ENCODE results near the gene RASSF8.

Gene RASSF8

GRCh38 chr12:26068503-26068902 lies 110.0 kb downstream of the RASSF8 start:
- Histone ChIP-seq H3K36me3 (ENCODE audit: insufficient read depth, insufficient read length, low read length) (peaks cover 28% of the 10 kb centered on the region), H3K9ac (ENCODE audit: insufficient read length, low read depth) (no peak overlapping the region), H3K9me3 (ENCODE audit: insufficient read depth, low read length) (no peaks in the 10 kb centered on the region), H3K4me3 (ENCODE audit: insufficient read length, low read depth) (no peak overlapping the region), H3K27me3 (ENCODE audit: insufficient read depth, insufficient read length) (no peaks in the 10 kb centered on the region), H3K4me1 (ENCODE audit: insufficient read depth, insufficient read length) (no peaks in the 10 kb centered on the region)
- DNase-seq (ENCODE audit: low read depth, low spot score), result no peak
- TF ChIP-seq ZNF274 (IDR thresholded peaks at IDR 0.05; ENCODE audit: low read depth, low read length) (no peak), YY1 (IDR thresholded peaks at IDR 0.05; ENCODE audit: insufficient read depth, insufficient read length) (no peak), SUZ12 (IDR thresholded peaks at IDR 0.05; ENCODE audit: extremely low read depth, insufficient read depth, insufficient read length) (no peak)

DNA sequence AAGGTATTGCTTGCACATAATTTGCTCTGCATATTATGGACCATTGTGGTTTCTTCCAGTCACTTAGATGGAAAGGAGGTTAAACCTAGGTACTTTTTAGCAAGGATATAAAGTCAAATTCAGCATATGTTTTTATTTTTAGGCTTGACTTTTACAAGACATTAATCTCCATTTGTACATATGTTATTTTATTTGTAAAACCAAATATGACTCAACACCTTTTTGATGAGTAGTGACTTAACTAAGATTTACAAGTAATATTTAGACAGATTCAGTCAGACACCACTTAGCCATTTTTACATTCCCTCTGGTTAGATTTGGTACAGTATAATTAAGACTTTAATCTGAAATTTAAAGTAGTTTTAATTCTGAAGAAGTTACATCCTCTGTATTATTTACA lies 111.3 kb downstream of the RASSF8 start:
- Histone ChIP-seq H3K27me3 (ENCODE audit: insufficient read depth, insufficient read length) (no peaks in the 10 kb centered on the region), H3K9ac (ENCODE audit: insufficient read length, low read depth) (no peak overlapping the region), H3K4me3 (ENCODE audit: insufficient read length, low read depth) (no peak overlapping the region), H3K36me3 (ENCODE audit: insufficient read depth, insufficient read length, low read length) (peaks cover 28% of the 10 kb centered on the region), H3K9me3 (ENCODE audit: insufficient read depth, low read length) (no peaks in the 10 kb centered on the region), H3K4me1 (ENCODE audit: insufficient read depth, insufficient read length) (no peaks in the 10 kb centered on the region)
- TF ChIP-seq ZNF274 (IDR thresholded peaks at IDR 0.05; ENCODE audit: low read depth, low read length), result no peak
- no peak for TF ChIP-seq SUZ12 (IDR thresholded peaks at IDR 0.05; ENCODE audit: extremely low read depth, insufficient read depth, insufficient read length)
- no peak for TF ChIP-seq YY1 (IDR thresholded peaks at IDR 0.05; ENCODE audit: insufficient read depth, insufficient read length)
- no peak for DNase-seq (ENCODE audit: low read depth, low spot score)

GRCh38 chr12:26077915-26078702 lies 119.6 kb downstream of the RASSF8 start:
- no peak for TF ChIP-seq SUZ12 (IDR thresholded peaks at IDR 0.05; ENCODE audit: extremely low read depth, insufficient read depth, insufficient read length)
- TF ChIP-seq ZNF274 (IDR thresholded peaks at IDR 0.05; ENCODE audit: low read depth, low read length), result no peak
- no peak for TF ChIP-seq YY1 (IDR thresholded peaks at IDR 0.05; ENCODE audit: insufficient read depth, insufficient read length)
- no peak for DNase-seq (ENCODE audit: low read depth, low spot score)
- H3K9me3 ChIP-seq (ENCODE audit: insufficient read depth, low read length), result peaks cover 26% of the 10 kb centered on the region

DNA sequence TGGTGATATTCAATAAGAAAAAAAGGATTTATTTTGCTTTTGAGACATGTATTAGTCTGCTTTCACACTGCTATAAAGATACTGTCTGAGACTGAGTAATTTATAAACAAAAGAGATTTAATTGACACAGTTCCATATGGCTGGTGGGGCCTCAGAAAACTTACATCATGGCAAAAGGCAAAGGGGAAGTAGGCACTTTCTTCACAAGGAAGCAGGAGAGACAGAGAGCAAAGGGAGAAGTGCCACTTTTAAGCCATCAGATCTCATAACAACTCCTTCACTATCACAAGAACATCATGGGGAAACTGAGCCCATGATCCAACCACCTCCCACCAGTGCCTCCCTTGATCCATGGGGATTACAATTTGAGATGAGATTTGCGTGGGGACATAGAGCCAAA lies 122.4 kb downstream of the RASSF8 start:
- TF ChIP-seq ZNF274 (IDR thresholded peaks at IDR 0.05; ENCODE audit: low read depth, low read length), result no peak
- no peak for TF ChIP-seq SUZ12 (IDR thresholded peaks at IDR 0.05; ENCODE audit: extremely low read depth, insufficient read depth, insufficient read length)
- TF ChIP-seq YY1 (IDR thresholded peaks at IDR 0.05; ENCODE audit: insufficient read depth, insufficient read length), result no peak
- Histone ChIP-seq H3K9me3 (ENCODE audit: insufficient read depth, low read length) (peaks cover 26% of the 10 kb centered on the region), H3K4me3 (ENCODE audit: insufficient read length, low read depth) (no peak overlapping the region), H3K9ac (ENCODE audit: insufficient read length, low read depth) (no peak overlapping the region), H3K4me1 (ENCODE audit: insufficient read depth, insufficient read length) (no peaks in the 10 kb centered on the region), H3K36me3 (ENCODE audit: insufficient read depth, insufficient read length, low read length) (no peaks in the 10 kb centered on the region), H3K27me3 (ENCODE audit: insufficient read depth, insufficient read length) (no peaks in the 10 kb centered on the region)
- no peak for DNase-seq (ENCODE audit: low read depth, low spot score)

More at GRCh38 chr12:26077915-26078702, 119.6 kb downstream of the RASSF8 start:
- Histone ChIP-seq H3K27me3 (ENCODE audit: insufficient read depth, insufficient read length) (no peaks in the 10 kb centered on the region), H3K4me3 (ENCODE audit: insufficient read length, low read depth) (no peak overlapping the region), H3K9ac (ENCODE audit: insufficient read length, low read depth) (no peak overlapping the region), H3K36me3 (ENCODE audit: insufficient read depth, insufficient read length, low read length) (no peaks in the 10 kb centered on the region), H3K4me1 (ENCODE audit: insufficient read depth, insufficient read length) (no peaks in the 10 kb centered on the region)

- TF ChIP-seq YY1 (IDR thresholded peaks at IDR 0.05; ENCODE audit: insufficient read depth, insufficient read length) (no peak), SUZ12 (IDR thresholded peaks at IDR 0.05; ENCODE audit: extremely low read depth, insufficient read depth, insufficient read length) (no peak), ZNF274 (IDR thresholded peaks at IDR 0.05; ENCODE audit: low read depth, low read length) (no peak)
- no peaks in the 10 kb centered on the region for H3K36me3 ChIP-seq (ENCODE audit: insufficient read depth, insufficient read length, low read length)
- H3K4me3 ChIP-seq (ENCODE audit: insufficient read length, low read depth), result no peak overlapping the region
- no peak for DNase-seq (ENCODE audit: low read depth, low spot score)
- H3K4me1 ChIP-seq (ENCODE audit: insufficient read depth, insufficient read length), result no peaks in the 10 kb centered on the region
- no peak overlapping the region for H3K9ac ChIP-seq (ENCODE audit: insufficient read length, low read depth)
- no peaks in the 10 kb centered on the region for H3K27me3 ChIP-seq (ENCODE audit: insufficient read depth, insufficient read length)
- peaks cover 7% of the 10 kb centered on the region; the same call in 1 of the 2 replicates for H3K9me3 ChIP-seq (ENCODE audit: insufficient read depth, low read length)
Observed at GRCh38 chr12:26086936-26087335, 128.5 kb downstream of the RASSF8 start.

- Histone ChIP-seq H3K36me3 (ENCODE audit: insufficient read depth, insufficient read length, low read length) (no peaks in the 10 kb centered on the region), H3K4me3 (ENCODE audit: insufficient read length, low read depth) (no peak overlapping the region), H3K9ac (ENCODE audit: insufficient read length, low read depth) (no peak overlapping the region), H3K9me3 (ENCODE audit: insufficient read depth, low read length) (no peaks in the 10 kb centered on the region), H3K4me1 (ENCODE audit: insufficient read depth, insufficient read length) (no peaks in the 10 kb centered on the region), H3K27me3 (ENCODE audit: insufficient read depth, insufficient read length) (no peaks in the 10 kb centered on the region)
- TF ChIP-seq SUZ12 (IDR thresholded peaks at IDR 0.05; ENCODE audit: extremely low read depth, insufficient read depth, insufficient read length) (no peak), YY1 (IDR thresholded peaks at IDR 0.05; ENCODE audit: insufficient read depth, insufficient read length) (no peak), ZNF274 (IDR thresholded peaks at IDR 0.05; ENCODE audit: low read depth, low read length) (no peak)
- no peak for DNase-seq (ENCODE audit: low read depth, low spot score)
Observed at GRCh38 chr12:26088998-26089397, 130.5 kb downstream of the RASSF8 start.

- no peak overlapping the region for H3K9ac ChIP-seq (ENCODE audit: insufficient read length, low read depth)
- no peaks in the 10 kb centered on the region for H3K27me3 ChIP-seq (ENCODE audit: insufficient read depth, insufficient read length)
- no peak for DNase-seq (ENCODE audit: low read depth, low spot score)
- no peak overlapping the region for H3K4me3 ChIP-seq (ENCODE audit: insufficient read length, low read depth)
- H3K9me3 ChIP-seq (ENCODE audit: insufficient read depth, low read length), result no peaks in the 10 kb centered on the region
- TF ChIP-seq YY1 (IDR thresholded peaks at IDR 0.05; ENCODE audit: insufficient read depth, insufficient read length), result no peak
- TF ChIP-seq ZNF274 (IDR thresholded peaks at IDR 0.05; ENCODE audit: low read depth, low read length), result no peak
- TF ChIP-seq SUZ12 (IDR thresholded peaks at IDR 0.05; ENCODE audit: extremely low read depth, insufficient read depth, insufficient read length), result no peak
- no peaks in the 10 kb centered on the region for H3K36me3 ChIP-seq (ENCODE audit: insufficient read depth, insufficient read length, low read length)
- no peaks in the 10 kb centered on the region for H3K4me1 ChIP-seq (ENCODE audit: insufficient read depth, insufficient read length)
Observed at GRCh38 chr12:26090836-26091510, 132.5 kb downstream of the RASSF8 start.

All from NT2/D1 (cell line).